H1 (cell line): ENCODE results near the gene SPACDR. TPM values are rescaled to one million over a fixed set of nuclear protein-coding genes. Genes with fewer than 3 reads are reported as not detected.

Experiments
- CTCF ChIA-PET: fragments of 300-600 bp; sonication (Branson Sonifier 250); formaldehyde crosslinking; loops from one replicate; lab custom pipeline; 2021; ENCODE audit not compliant: partially characterized antibody; lab: Charles Lee
- POLR2A ChIA-PET: fragments of 300-600 bp; sonication (Branson Sonifier 250); formaldehyde crosslinking; loops from one replicate; lab custom pipeline; 2021; ENCODE audit warnings: inconsistent platforms; ENCODE audit not compliant: partially characterized antibody; lab: Charles Lee
- DNase-seq, 2 experiments: peaks; one replicate each; pipeline versions ENCODE4 v3.0.0 to v3.0.0-alpha.2; 2010 to 2022; ENCODE audit warnings: low spot score in 2 of 2, low read depth in 1 of 2, mixed read lengths in 1 of 2
- FAIRE-seq: peaks from 2 replicates; lab custom pipeline; 2011; peaks lifted over from hg19 to GRCh38; lab: Jason Lieb, UNC
- H2AFZ ChIP-seq: 2 replicates; pipeline ENCODE4 v1.8.1; 2012; ENCODE audit warnings: low read length, inconsistent platforms
- H2AK5ac ChIP-seq: 2 replicates; pipeline ENCODE4 v1.6.1; 2013; ENCODE audit warnings: low read depth, low read length
- H2BK120ac ChIP-seq: replicated peaks from 2 replicates; pipeline ENCODE3; 2013; ENCODE audit warnings: low read depth, low read length, inconsistent platforms
- H2BK12ac ChIP-seq: 2 replicates; pipeline ENCODE4 v1.6.1; 2013; ENCODE audit warnings: low read depth, low read length
- H2BK15ac ChIP-seq: 2 replicates; pipeline ENCODE4 v1.6.1; 2013; ENCODE audit warnings: low read length
- H2BK20ac ChIP-seq: 2 replicates; pipeline ENCODE4 v1.6.1; 2013; ENCODE audit warnings: low read length
- H2BK5ac ChIP-seq: 2 replicates; pipeline ENCODE4 v1.6.1; 2013; ENCODE audit warnings: low read depth, low read length
- H3K14ac ChIP-seq: 2 replicates; pipeline ENCODE4 v1.6.1; 2013; ENCODE audit warnings: inconsistent platforms; ENCODE audit not compliant: insufficient read length
- H3K18ac ChIP-seq: 2 replicates; pipeline ENCODE4 v1.6.1; 2013; ENCODE audit warnings: low read length; ENCODE audit errors: extremely low read depth
- H3K23ac ChIP-seq: 2 replicates; pipeline ENCODE4 v1.6.1; 2013; ENCODE audit warnings: inconsistent platforms; ENCODE audit not compliant: insufficient read length
- H3K23me2 ChIP-seq: 2 replicates; pipeline ENCODE4 v1.6.1; 2013; ENCODE audit warnings: low read depth, low read length
- H3K27ac ChIP-seq: 2 replicates; pipeline ENCODE4 v1.6.1; 2011; ENCODE audit warnings: low read depth, low read length, inconsistent platforms
- H3K27me3 ChIP-seq, 4 experiments: replicated peaks in 1 of 4; 1 replicate in 1 of 4; 2 replicates in 3 of 4; pipeline versions ENCODE4 v1.6.1 to v1.8.1; 2011 to 2013; ENCODE audit warnings: low read length in 3 of 4, mild to moderate bottlenecking in 3 of 4, inconsistent platforms in 2 of 4, mixed read lengths in 2 of 4, moderate library complexity in 1 of 4; ENCODE audit not compliant: control insufficient read depth in 3 of 4, insufficient read depth in 3 of 4; ENCODE audit errors: extremely low read depth in 1 of 4
- H3K36me3 ChIP-seq, 4 experiments: 2 replicates each; pipeline versions ENCODE4 v1.6.1 to v1.8.1; 2011 to 2013; ENCODE audit warnings: mild to moderate bottlenecking in 4 of 4, low read length in 3 of 4, moderate library complexity in 2 of 4, control low read depth in 1 of 4, inconsistent platforms in 1 of 4; ENCODE audit not compliant: insufficient read depth in 4 of 4, control insufficient read depth in 2 of 4
- H3K4ac ChIP-seq: replicated peaks from 2 replicates; pipeline ENCODE3; 2013; ENCODE audit warnings: low read length, low read depth, mixed read lengths, inconsistent platforms; ENCODE audit not compliant: insufficient read length
- H3K4me1 ChIP-seq, 4 experiments: replicated peaks in 1 of 4; 1 replicate in 1 of 4; 2 replicates in 3 of 4; pipeline versions ENCODE4 v1.6.1 to v1.8.1; 2011 to 2013; ENCODE audit warnings: low read length in 3 of 4, inconsistent platforms in 2 of 4, mixed read lengths in 1 of 4; ENCODE audit not compliant: insufficient read depth in 4 of 4, control insufficient read depth in 3 of 4
- H3K4me2 ChIP-seq, 2 experiments: 2 replicates each; pipeline versions ENCODE4 v1.6.1 to v1.8.1; 2011 to 2013; ENCODE audit warnings: low read depth in 2 of 2, low read length in 2 of 2, control low read depth in 1 of 2, inconsistent platforms in 1 of 2, mild to moderate bottlenecking in 1 of 2; ENCODE audit not compliant: insufficient read depth in 1 of 2
- H3K4me3 ChIP-seq, 4 experiments: fragments of 200-600, 300-600 bp in 1 of 4; sonication (generic), shearing (Covaris generic), sonication (Bioruptor Twin) in 1 of 4; 2 replicates each; pipeline versions ENCODE4 v1.5.1 to v1.8.1; 2011 to 2016; ENCODE audit warnings: low read length in 4 of 4, low read depth in 3 of 4, control low read depth in 2 of 4, inconsistent platforms in 2 of 4, mild to moderate bottlenecking in 2 of 4, mixed read lengths in 1 of 4, moderate library complexity in 1 of 4; ENCODE audit not compliant: insufficient read depth in 2 of 4; ENCODE audit errors: extremely low read depth in 1 of 4
- H3K56ac ChIP-seq: replicated peaks from 2 replicates; pipeline ENCODE3; 2013; ENCODE audit warnings: low read depth, mild to moderate bottlenecking, mixed read lengths, low read length, inconsistent platforms; ENCODE audit not compliant: insufficient read length
- H3K79me1 ChIP-seq: 2 replicates; pipeline ENCODE4 v1.6.1; 2013; ENCODE audit warnings: low read depth, low read length, control low read depth
- H3K79me2 ChIP-seq, 2 experiments: 2 replicates each; pipeline versions ENCODE4 v1.6.1 to v1.8.1; 2012 to 2013; ENCODE audit warnings: low read length in 2 of 2, mild to moderate bottlenecking in 2 of 2, inconsistent platforms in 1 of 2; ENCODE audit not compliant: insufficient read depth in 2 of 2, control insufficient read depth in 1 of 2
- H3K9ac ChIP-seq, 4 experiments: replicated peaks in 1 of 4; 1 replicate in 1 of 4; 2 replicates in 3 of 4; pipeline versions ENCODE4 v1.6.1 to v1.8.1; 2011 to 2013; ENCODE audit warnings: low read depth in 3 of 4, low read length in 3 of 4, control low read depth in 2 of 4, mild to moderate bottlenecking in 2 of 4, moderate library complexity in 2 of 4, inconsistent platforms in 1 of 4; ENCODE audit errors: extremely low read depth in 1 of 4
- H3K9me3 ChIP-seq, 2 experiments: 2 replicates each; pipeline versions ENCODE4 v1.6.1 to v1.8.1; 2012 to 2013; ENCODE audit warnings: mild to moderate bottlenecking in 2 of 2, moderate library complexity in 2 of 2, control low read depth in 1 of 2, inconsistent platforms in 1 of 2, low read depth in 1 of 2, low read length in 1 of 2, mixed read lengths in 1 of 2; ENCODE audit not compliant: insufficient read depth in 2 of 2
- H4K20me1 ChIP-seq, 2 experiments: replicated peaks in 1 of 2; 2 replicates each; pipeline versions ENCODE3 to v1.8.1; 2011 to 2013; ENCODE audit warnings: inconsistent platforms in 2 of 2, low read length in 2 of 2, mild to moderate bottlenecking in 1 of 2; ENCODE audit not compliant: insufficient read depth in 2 of 2, control insufficient read depth in 1 of 2
- H4K5ac ChIP-seq: 2 replicates; pipeline ENCODE4 v1.6.1; 2013; ENCODE audit warnings: low read length, low read depth, mixed read lengths, inconsistent platforms; ENCODE audit not compliant: insufficient read length
- H4K8ac ChIP-seq: 2 replicates; pipeline ENCODE4 v1.8.0; 2013; ENCODE audit warnings: mild to moderate bottlenecking, moderate library complexity, low read length, inconsistent platforms; ENCODE audit not compliant: insufficient read depth; ENCODE audit errors: extremely low read depth
- H4K91ac ChIP-seq: replicated peaks from 2 replicates; pipeline ENCODE3; 2013; ENCODE audit warnings: low read length, mixed read lengths, inconsistent platforms; ENCODE audit not compliant: insufficient read length
- ATF3 ChIP-seq: IDR thresholded peaks from 2 replicates; pipeline ENCODE4 v1.6.1; 2011; ENCODE audit warnings: low read depth, mild to moderate bottlenecking, low read length; ENCODE audit not compliant: insufficient read depth
- BRCA1 ChIP-seq: IDR thresholded peaks from 2 replicates; pipeline ENCODE4 v1.6.1; 2012; ENCODE audit warnings: low read depth, low read length, improper control_type of control experiment
- GABPA ChIP-seq: IDR thresholded peaks from 2 replicates; pipeline ENCODE4 v1.6.1; 2011; ENCODE audit warnings: mild to moderate bottlenecking, low read length, moderate library complexity, borderline replicate concordance; ENCODE audit not compliant: insufficient read depth
- HDAC6 ChIP-seq: IDR thresholded peaks from one replicate; pipeline ENCODE4 v1.7.1; 2012; ENCODE audit warnings: low read depth, mild to moderate bottlenecking, inconsistent platforms, low read length, moderate library complexity
- JUND ChIP-seq: IDR thresholded peaks from 2 replicates; pipeline ENCODE4 v1.6.1; 2011; ENCODE audit warnings: mild to moderate bottlenecking, improper control_type of control experiment, low read length
- KDM4A ChIP-seq: IDR thresholded peaks from one replicate; pipeline ENCODE4 v1.7.1; 2012; ENCODE audit warnings: low read depth, mild to moderate bottlenecking, moderate library complexity, low read length, inconsistent platforms; ENCODE audit not compliant: severe bottlenecking
- POU5F1 ChIP-seq: IDR thresholded peaks from 2 replicates; pipeline ENCODE4 v1.6.1; 2011; ENCODE audit warnings: low read depth, mild to moderate bottlenecking, low read length, moderate library complexity
- RAD21 ChIP-seq, 2 experiments: IDR thresholded peaks in 1 of 2; conservative IDR thresholded peaks in 1 of 2; 2 replicates each; pipeline ENCODE4 v1.6.1; 2011; ENCODE audit warnings: low read depth in 2 of 2, low read length in 2 of 2, improper control_type of control experiment in 1 of 2, inconsistent platforms in 1 of 2, mild to moderate bottlenecking in 1 of 2, moderate library complexity in 1 of 2
- SAP30 ChIP-seq: fragments of 300-600 bp; sonication (generic); IDR thresholded peaks from 2 replicates; pipeline ENCODE4 v1.7.1; 2012; ENCODE audit warnings: low read length, moderate library complexity, mild to moderate bottlenecking, inconsistent platforms; ENCODE audit not compliant: insufficient read depth, insufficient replicate concordance
- YY1 ChIP-seq: IDR thresholded peaks from 2 replicates; pipeline ENCODE4 v1.6.1; 2011; ENCODE audit warnings: low read depth, mild to moderate bottlenecking, low read length
- WGBS, 2 experiments: shearing (Covaris generic) in 1 of 2; methylation state at CpG; one replicate each; pipeline versions ENCODE4 v1.1.6 to v1.1.7; 2013 to 2015; ENCODE audit warnings: low lambda C conversion rate in 2 of 2, mixed read lengths in 2 of 2, inconsistent platforms in 1 of 2, low coverage in 1 of 2, missing lambda C conversion rate in 1 of 2; ENCODE audit not compliant: insufficient replicate concordance in 2 of 2, insufficient coverage in 1 of 2, insufficient read length in 1 of 2; ENCODE audit errors: extremely low coverage in 1 of 2, missing lambda C conversion rate in 1 of 2; 5-methylcytosine and 5-hydroxymethylcytosine counted together
- polyA plus RNA-seq, 7 experiments: library from polyadenylated mRNA; depleted of rRNA in 3 of 7; stranded (reverse) in 5 of 7; unstranded in 2 of 7; fragments of >200 nt in 5 of 7; fragments of 200-250 nt in 2 of 7; gene quantifications; 1 replicate in 5 of 7; 2 replicates in 1 of 7; 4 replicates in 1 of 7; pipeline versions ENCODE4 v1.2.1 to v1.2.3, GENCODE V29; 2011 to 2013; ENCODE audit warnings: missing spikeins in 2 of 7, mixed read lengths in 2 of 7
- total RNA-seq: library from RNA; stranded (reverse); fragmentation: NEBNext Ultra II Directional; extraction: Animal tissue kit (Norgen Biotek cat#: 25700); gene quantifications from 2 replicates; pipeline ENCODE4 v1.2.1, GENCODE V29; 2021

SPACDR gene
- total and polyA plus RNA-seq, 2 of the 8 experiments (the other 6 are each of a cell fraction or from before 2014, with no cell fraction given), result 0.26 TPM; not detected in 1

- H4K5ac ChIP-seq, result no peak overlapping the region
- H3K9me3 ChIP-seq, result no peaks in the 10 kb centered on the region
- H3K23ac ChIP-seq, result no peak overlapping the region
- H2BK120ac ChIP-seq, result no peak overlapping the region
- H3K14ac ChIP-seq, result no peak overlapping the region
- no peak overlapping the region for H3K9ac ChIP-seq
- no peak overlapping the region for H2AK5ac ChIP-seq
- 66% methylated on average over 6 of the region's 6 CpGs; no CpG with 5 or more reads in 1 of the 2 experiments for WGBS, 2 experiments
- no peaks in the 10 kb centered on the region for H3K79me1 ChIP-seq
- FAIRE-seq (no peak), DNase-seq (no peak)
- H2BK5ac ChIP-seq, result no peak overlapping the region
- no peak overlapping the region for H4K8ac ChIP-seq
- H3K27ac ChIP-seq, result no peak overlapping the region
- H3K23me2 ChIP-seq, result no peaks in the 10 kb centered on the region
- no peak overlapping the region for H3K4me3 ChIP-seq
- no peaks in the 10 kb centered on the region for H3K36me3 ChIP-seq
- H3K4ac ChIP-seq, result no peak overlapping the region
- H2BK15ac ChIP-seq, result no peak overlapping the region
- H3K18ac ChIP-seq, result no peak overlapping the region
- no peak overlapping the region for H2BK12ac ChIP-seq
- H4K20me1 ChIP-seq, result no peaks in the 10 kb centered on the region
- ChIA-PET POLR2A (interaction anchor here (0.8 to 2.3 kb wide), 5 partner anchors 22 to 171 kb away, joined by 3 to 12 read pairs (median 5); partner anchors contain the start of genes MEPCE and ZCWPW1), CTCF (interaction anchor here (0.6 to 4.4 kb wide), 25 partner anchors 9 to 294 kb away, joined by 3 to 41 read pairs (median 6); partner anchors contain the start of gene PILRB)
- H3K4me2 ChIP-seq, result no peak overlapping the region
- no peak overlapping the region for H2AFZ ChIP-seq
- no peaks in the 10 kb centered on the region for H3K4me1 ChIP-seq
- no peaks in the 10 kb centered on the region; a peak in 1 of 7 replicates for H3K27me3 ChIP-seq
- no peak overlapping the region for H3K56ac ChIP-seq
- H2BK20ac ChIP-seq, result no peak overlapping the region
- no peak overlapping the region for H4K91ac ChIP-seq
- no peaks in the 10 kb centered on the region for H3K79me2 ChIP-seq
- no peak for TF ChIP-seq ATF3
- TF ChIP-seq KDM4A, result no peak
- TF ChIP-seq GABPA, result no peak
- no peak for TF ChIP-seq SAP30
- no peak for TF ChIP-seq JUND
- no peak for TF ChIP-seq YY1
- TF ChIP-seq POU5F1, result no peak
- TF ChIP-seq BRCA1, result no peak
- no peak for TF ChIP-seq RAD21 (IDR thresholded peaks at IDR 0.05 in 1 of 2, conservative IDR thresholded peaks at IDR 0.05 in 1 of 2; ENCODE audit: low read depth in 2 of 2, low read length in 2 of 2)
- TF ChIP-seq HDAC6, result no peak
Observed at GRCh38 chr7:100406767-100407166, 57.3 kb downstream of the SPACDR start.
